WI38 (cell line): ENCODE data around the gene NDUFB7.
"Not testable (repeated sequence)": the region's sequence is repeated elsewhere in the genome, so short reads cannot be mapped to it uniquely, and the experiment has no call there.

Source experiments
- H3K4me3 ChIP-seq: 2 replicates; pipeline ENCODE4 v1.5.1; 2011; ENCODE audit warnings: low read depth, mild to moderate bottlenecking, control low read depth, low read length
- CTCF ChIP-seq: IDR thresholded peaks from 2 replicates; pipeline ENCODE4 v1.5.1; 2012; ENCODE audit warnings: low read depth, mild to moderate bottlenecking, control low read depth, low read length

Gene NDUFB7

GRCh38 chr19:14571695-14572490 lies at the start of gene NDUFB7:
TSS of gene NDUFB7 (minus strand) at chr19:14572066. CDS start at chr19:14572000, 66 bp downstream.
- TF ChIP-seq CTCF, result peak; percentile 70
- H3K4me3 ChIP-seq, result peak within 1 kb of the TSS; percentile 82

GRCh38 chr19:14619404-14619803 lies 47.5 kb upstream of the NDUFB7 start:
- H3K4me3 ChIP-seq, result no peak overlapping the region
- no peak for TF ChIP-seq CTCF

- no peak overlapping the region for H3K4me3 ChIP-seq
- TF ChIP-seq CTCF, result no peak
Observed at GRCh38 chr19:14616407-14616806, 44.5 kb upstream of the NDUFB7 start.

GRCh38 chr19:14615623-14616022 lies 43.8 kb upstream of the NDUFB7 start:
- TF ChIP-seq CTCF, result no peak

GRCh38 chr19:14614099-14614412 lies 42.2 kb upstream of the NDUFB7 start:
- TF ChIP-seq CTCF, result no peak

More at GRCh38 chr19:14615623-14616022, 43.8 kb upstream of the NDUFB7 start:
- H3K4me3 ChIP-seq, result no peak overlapping the region

GRCh38 chr19:14613399-14614098 lies 41.7 kb upstream of the NDUFB7 start:
- not testable (repeated sequence) for H3K4me3 ChIP-seq

More at GRCh38 chr19:14614099-14614412, 42.2 kb upstream of the NDUFB7 start:
- no peak overlapping the region for H3K4me3 ChIP-seq

- no peak overlapping the region for H3K4me3 ChIP-seq
- no peak for TF ChIP-seq CTCF
Observed at GRCh38 chr19:14612657-14613056, 40.8 kb upstream of the NDUFB7 start.

GRCh38 chr19:14612242-14612641 lies 40.4 kb upstream of the NDUFB7 start:
- not testable (repeated sequence) for H3K4me3 ChIP-seq
